GM21526 (cell line): ENCODE results near the gene CPEB4.

Source experiments
- ATAC-seq: cut with Tn5 transposase; IDR thresholded peaks from one replicate; pipeline ENCODE4 v1.9.1; 2021; ENCODE audit warnings: moderate library complexity; ENCODE audit not compliant: unreplicated experiment, low FRiP score

The CPEB4 gene

GRCh38 chr5:173887610-173888472 is at the start of gene CPEB4:
TSS of gene CPEB4 (plus strand) at chr5:173888349. CDS start at chr5:173889734, 1,385 bp downstream.
- peak; percentile 86 for ATAC-seq

GRCh38 chr5:173839117-173839713 is 48.9 kb upstream of the CPEB4 start:
- no peak for ATAC-seq

- ATAC-seq, result no peak
These were observed 47.8 kb upstream of the CPEB4 start for GRCh38 chr5:173840111-173840983.

GRCh38 chr5:173841710-173842109 is 46.4 kb upstream of the CPEB4 start:
- no peak for ATAC-seq

GRCh38 chr5:173843794-173844193 is 44.4 kb upstream of the CPEB4 start:
- no peak for ATAC-seq

- ATAC-seq, result no peak
These were observed 42.8 kb upstream of the CPEB4 start for GRCh38 chr5:173845321-173845720.

GRCh38 chr5:173846929-173847501 is 41.1 kb upstream of the CPEB4 start:
- no peak for ATAC-seq

- no peak for ATAC-seq
These were observed 39.1 kb upstream of the CPEB4 start for GRCh38 chr5:173848986-173849596.

GRCh38 chr5:173849908-173850307 is 38.2 kb upstream of the CPEB4 start:
- ATAC-seq, result no peak

- ATAC-seq, result no peak
These were observed 37.5 kb upstream of the CPEB4 start for GRCh38 chr5:173850659-173851058.

- no peak for ATAC-seq
These were observed 36.4 kb upstream of the CPEB4 start for GRCh38 chr5:173851595-173852243.

GRCh38 chr5:173852790-173853359 is 35.3 kb upstream of the CPEB4 start:
- ATAC-seq, result no peak

GRCh38 chr5:173853370-173854131 is 34.6 kb upstream of the CPEB4 start:
- ATAC-seq, result no peak

- ATAC-seq, result no peak
These were observed 32.8 kb upstream of the CPEB4 start for GRCh38 chr5:173855162-173855994.

GRCh38 chr5:173855995-173856656 is 32.0 kb upstream of the CPEB4 start:
- no peak for ATAC-seq

GRCh38 chr5:173857234-173857633 is 30.9 kb upstream of the CPEB4 start:
- ATAC-seq, result no peak

GRCh38 chr5:173858021-173858669 is 30.0 kb upstream of the CPEB4 start:
- ATAC-seq, result no peak
